Pulmonary artery endothelial cell (primary cell): Measurements from ENCODE around the gene MARCHF10. TPM values are rescaled to one million over a fixed set of nuclear protein-coding genes. Genes with fewer than 3 reads are reported as not detected.
"Not testable (repeated sequence)": the region's sequence is repeated elsewhere in the genome, so short reads cannot be mapped to it uniquely, and the experiment has no call there.

Source experiments
- DNase-seq: peaks from one replicate; pipeline ENCODE4 v3.0.0-alpha.2; 2011; ENCODE audit warnings: low read depth, low spot score
- total RNA-seq: library from RNA; depleted of rRNA; stranded (reverse); fragments of >200 nt; gene quantifications from 2 replicates; pipeline ENCODE4 v1.2.3, GENCODE V29; 2014

MARCHF10 gene
- total RNA-seq, 1 donor from 2014 or later = not detected

GRCh38 chr17:62787366-62787765 is 20.7 kb downstream of the MARCHF10 start:
- DNase-seq = no peak

GRCh38 chr17:62786646-62787045 is 21.5 kb downstream of the MARCHF10 start:
- no peak for DNase-seq

- not testable (repeated sequence) for DNase-seq
These were observed 22.1 kb downstream of the MARCHF10 start for GRCh38 chr17:62785983-62786382.

- DNase-seq = no peak
These were observed 25.3 kb downstream of the MARCHF10 start for GRCh38 chr17:62782730-62783270.

- no peak for DNase-seq
These were observed 26.3 kb downstream of the MARCHF10 start for GRCh38 chr17:62781831-62782251.

- DNase-seq = no peak
These were observed 26.8 kb downstream of the MARCHF10 start for GRCh38 chr17:62781356-62781755.

GRCh38 chr17:62780951-62781350 is 27.2 kb downstream of the MARCHF10 start:
- no peak for DNase-seq

GRCh38 chr17:62780269-62780668 is 27.8 kb downstream of the MARCHF10 start:
- DNase-seq = no peak

- no peak for DNase-seq
These were observed 29.0 kb downstream of the MARCHF10 start for GRCh38 chr17:62778990-62779681.

- no peak for DNase-seq
These were observed 32.2 kb downstream of the MARCHF10 start for GRCh38 chr17:62775876-62776275.

GRCh38 chr17:62774338-62774737 is 33.8 kb downstream of the MARCHF10 start:
- no peak for DNase-seq

GRCh38 chr17:62767997-62768396 is 40.1 kb downstream of the MARCHF10 start:
- no peak for DNase-seq

GRCh38 chr17:62765351-62765750 is 42.8 kb downstream of the MARCHF10 start:
- no peak for DNase-seq

GRCh38 chr17:62763891-62764600 is 44.1 kb downstream of the MARCHF10 start:
- DNase-seq = no peak

GRCh38 chr17:62761884-62762283 is 46.2 kb downstream of the MARCHF10 start:
- DNase-seq = no peak

- no peak for DNase-seq
These were observed 47.2 kb downstream of the MARCHF10 start for GRCh38 chr17:62760945-62761267.

GRCh38 chr17:62760059-62760944 is 47.8 kb downstream of the MARCHF10 start:
- no peak for DNase-seq

GRCh38 chr17:62757500-62757951 is 50.6 kb downstream of the MARCHF10 start:
- no peak for DNase-seq

GRCh38 chr17:62756198-62756597 is 51.9 kb downstream of the MARCHF10 start:
- no peak for DNase-seq

GRCh38 chr17:62755141-62755851 is 52.8 kb downstream of the MARCHF10 start:
- no peak for DNase-seq

GRCh38 chr17:62754631-62755030 is 53.5 kb downstream of the MARCHF10 start:
- DNase-seq = no peak
